Activated CD4-positive, CD25-positive, alpha-beta regulatory T cell treated with anti-CD3 and anti-CD28 coated beads, Interleukin-2, amount 50 U/mL, for 16 hours (primary cell): ENCODE data around the gene CDC73.
"Not testable (repeated sequence)": the region's sequence is repeated elsewhere in the genome, so short reads cannot be mapped to it uniquely, and the experiment has no call there.

Source experiments
- DNase-seq: peaks from one replicate; pipeline ENCODE4 v3.0.0-alpha.2; 2020; ENCODE audit warnings: low read depth, low spot score

Gene CDC73

GRCh38 chr1:193285641-193286040 lies 163.8 kb downstream of the CDC73 start:
- DNase-seq = no peak

GRCh38 chr1:193288548-193289080 lies 166.8 kb downstream of the CDC73 start:
- DNase-seq = not testable (repeated sequence)

- DNase-seq = no peak
Observed at GRCh38 chr1:193293726-193294125, 171.9 kb downstream of the CDC73 start.

- DNase-seq = no peak
Observed at GRCh38 chr1:193299038-193299437, 177.2 kb downstream of the CDC73 start.

GRCh38 chr1:193301746-193302145 lies 179.9 kb downstream of the CDC73 start:
- no peak for DNase-seq

- no peak for DNase-seq
Observed at GRCh38 chr1:193303849-193304248, 182.0 kb downstream of the CDC73 start.
